B cell (primary cell): ENCODE measurements around the gene CD58. TPM values are rescaled to one million over a fixed set of nuclear protein-coding genes. Genes with fewer than 3 reads are reported as not detected.
A peak's percentile ranks its signal among the peaks of the same experiment; 100 is the strongest.
"Not testable (repeated sequence)": the region's sequence is repeated elsewhere in the genome, so short reads cannot be mapped to it uniquely, and the experiment has no call there.

Experiments
- ATAC-seq: fragments of 200-7000 bp; cut with Tn5 transposase; one replicate; pipeline ENCODE4 v1.10.0; 2021; ENCODE audit warnings: low read depth, mild to moderate bottlenecking, moderate number of reproducible peaks, moderate library complexity
- CTCF ChIA-PET: fragments of 350-600 bp; sonication (Branson Sonifier 250); formaldehyde crosslinking; loops from one replicate; lab custom pipeline; 2021; ENCODE audit warnings: antibody characterized with exemption, inconsistent platforms; lab: Charles Lee
- POLR2A ChIA-PET: fragments of 350-600 bp; sonication (Branson Sonifier 250); formaldehyde crosslinking; loops from one replicate; lab custom pipeline; 2021; ENCODE audit warnings: antibody characterized with exemption; lab: Charles Lee
- DNase-seq: peaks from one replicate; pipeline ENCODE4 v3.0.0; 2013
- H2AFZ ChIP-seq: 2 replicates; pipeline ENCODE4 v1.6.1; 2012; ENCODE audit warnings: mild to moderate bottlenecking, low read depth, low read length; ENCODE audit not compliant: insufficient read depth, poor library complexity, severe bottlenecking
- H3K27ac ChIP-seq, 2 donors: 1 replicate in 1 of 2; 2 replicates in 1 of 2; pipeline ENCODE4 v1.5.1; 2012 to 2013; ENCODE audit warnings: low read length in 2 of 2, mild to moderate bottlenecking in 2 of 2, moderate library complexity in 1 of 2
- H3K27me3 ChIP-seq, 4 experiments: fragments of 200-600 bp in 1 of 4; sonication (generic) in 1 of 4; replicated peaks in 1 of 4; 1 replicate in 2 of 4; 2 replicates in 2 of 4; pipeline versions ENCODE4 v1.6.1 to v1.7.0; 2013 to 2016; ENCODE audit warnings: low read length in 3 of 4, mild to moderate bottlenecking in 2 of 4, mixed read lengths in 1 of 4, moderate library complexity in 1 of 4; ENCODE audit not compliant: insufficient read depth in 4 of 4, control insufficient read depth in 3 of 4; ENCODE audit errors: control extremely low read depth in 1 of 4
- H3K36me3 ChIP-seq, 2 experiments: replicated peaks in 1 of 2; 1 replicate in 1 of 2; 2 replicates in 1 of 2; pipeline versions ENCODE4 v1.6.1 to v1.7.1; 2013; ENCODE audit warnings: low read length in 1 of 2; ENCODE audit not compliant: insufficient read depth in 2 of 2, control insufficient read depth in 1 of 2; ENCODE audit errors: control extremely low read depth in 1 of 2, extremely low read depth in 1 of 2
- H3K4me1 ChIP-seq, 2 donors: fragments of 200-600 bp in 1 of 2; sonication (generic) in 1 of 2; 1 replicate in 1 of 2; 2 replicates in 1 of 2; pipeline versions ENCODE4 v1.5.1 to v1.6.1; 2013 to 2017; ENCODE audit warnings: low read length in 2 of 2; ENCODE audit not compliant: control insufficient read depth in 2 of 2, insufficient read depth in 2 of 2
- H3K4me2 ChIP-seq: replicated peaks from 2 replicates; pipeline ENCODE3; 2012; ENCODE audit warnings: mild to moderate bottlenecking, low read depth, low read length; ENCODE audit not compliant: poor library complexity, severe bottlenecking
- H3K4me3 ChIP-seq, 5 experiments: fragments of 200-600 bp in 1 of 5; sonication (generic) in 1 of 5; 1 replicate in 3 of 5; 2 replicates in 2 of 5; pipeline versions ENCODE4 v1.5.1 to v1.7.0; 2011 to 2016; ENCODE audit warnings: low read length in 4 of 5, mild to moderate bottlenecking in 4 of 5, low read depth in 2 of 5, control low read depth in 1 of 5, moderate library complexity in 1 of 5; ENCODE audit not compliant: insufficient read depth in 1 of 5; ENCODE audit errors: control extremely low read depth in 1 of 5, extremely low read depth in 1 of 5
- H3K79me2 ChIP-seq: fragments of 200-600 bp; sonication (generic); one replicate; pipeline ENCODE4 v1.6.0; 2016; ENCODE audit warnings: low read length; ENCODE audit not compliant: control insufficient read depth, insufficient read depth
- H3K9ac ChIP-seq: fragments of 200-600 bp; sonication (generic); 2 replicates; pipeline ENCODE4 v1.6.1; 2017; ENCODE audit warnings: mild to moderate bottlenecking, low read length, moderate library complexity
- H3K9me3 ChIP-seq, 3 donors: one replicate each; pipeline versions ENCODE4 v1.6.1 to v1.7.1; 2013; ENCODE audit warnings: low read length in 2 of 3; ENCODE audit not compliant: control insufficient read depth in 2 of 3, insufficient read depth in 1 of 3; ENCODE audit errors: control extremely low read depth in 1 of 3
- H4K20me1 ChIP-seq: 2 replicates; pipeline ENCODE4 v1.6.0; 2012; ENCODE audit warnings: mild to moderate bottlenecking, low read length; ENCODE audit not compliant: insufficient read depth, control insufficient read depth, poor library complexity, severe bottlenecking
- H3K27ac Mint-ChIP-seq: one replicate; pipeline ENCODE4 v1.8.0; 2021; ENCODE audit warnings: mixed read lengths
- H3K27me3 Mint-ChIP-seq: one replicate; pipeline ENCODE4 v1.8.0; 2021; ENCODE audit warnings: mixed read lengths
- H3K4me1 Mint-ChIP-seq: one replicate; pipeline ENCODE4 v1.8.0; 2021; ENCODE audit warnings: mixed read lengths
- H3K4me3 Mint-ChIP-seq: one replicate; pipeline ENCODE4 v1.8.0; 2021; ENCODE audit warnings: mixed read lengths
- H3K9me3 Mint-ChIP-seq: one replicate; pipeline ENCODE4 v1.8.0; 2022; ENCODE audit warnings: mixed read lengths; ENCODE audit not compliant: insufficient read depth
- WGBS: methylation state at CpG from one replicate; pipeline ENCODE4 v1.1.5; 2013; ENCODE audit warnings: missing lambda C conversion rate; ENCODE audit not compliant: insufficient coverage; 5-methylcytosine and 5-hydroxymethylcytosine counted together
- intact Hi-C: fragments of 100-400 bp; cut with micrococcal nuclease; formaldehyde crosslinking; loops from one replicate; pipeline ENCODE4 v1.10.0; 2022
- polyA plus RNA-seq: library from polyadenylated mRNA; depleted of rRNA; stranded (reverse); fragments of >200 nt; gene quantifications from 2 replicates; pipeline ENCODE4 v1.2.3, GENCODE V29; 2012
- total RNA-seq, 2 donors: library from RNA; stranded (reverse); fragments of 120-200 nt in 1 of 2; gene quantifications; 1 replicate in 1 of 2; 2 replicates in 1 of 2; pipeline versions ENCODE4 v1.2.3 to v1.2.4, GENCODE V29; 2013 to 2022

CD58 gene
- total and polyA plus RNA-seq, 2 donors (not counting 1 experiment from before 2014, with no cell fraction given): 12.3 to 47.6 TPM

DNA sequence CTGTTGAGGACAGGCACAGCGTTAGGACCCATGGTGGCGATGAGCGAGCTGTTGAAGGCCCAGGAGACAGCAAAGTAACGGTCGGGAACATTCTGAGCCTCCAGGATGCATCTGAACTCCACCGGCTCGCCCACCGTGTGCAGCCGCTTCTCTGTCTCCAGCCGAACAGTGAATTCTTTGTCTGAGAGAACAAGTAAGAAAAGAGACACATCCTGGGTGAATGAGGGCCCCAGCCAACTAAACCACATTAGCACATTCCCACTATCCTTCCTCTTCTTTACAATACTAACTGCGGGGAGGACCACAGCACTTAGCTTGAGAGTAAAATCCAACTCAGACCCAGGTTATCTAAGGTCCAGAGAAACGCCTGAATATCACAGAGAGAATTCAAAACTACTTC lies 37.3 kb upstream of the CD58 start:
- POLR2A ChIA-PET, H3K4me3 ChIP-seq, CTCF ChIA-PET, intact Hi-C loops, ATAC-seq, H3K27me3 Mint-ChIP-seq, H2AFZ ChIP-seq, H3K4me1 Mint-ChIP-seq, H3K9me3 Mint-ChIP-seq, H3K4me3 Mint-ChIP-seq, H3K27ac Mint-ChIP-seq, H4K20me1 ChIP-seq, H3K4me1 ChIP-seq, H3K27ac ChIP-seq, H3K36me3 ChIP-seq, H3K9ac ChIP-seq, H3K27me3 ChIP-seq, DNase-seq, H3K79me2 ChIP-seq, H3K4me2 ChIP-seq, H3K9me3 ChIP-seq: not testable (repeated sequence)
- 88% methylated on average over 7 of the region's 12 CpGs for WGBS

DNA sequence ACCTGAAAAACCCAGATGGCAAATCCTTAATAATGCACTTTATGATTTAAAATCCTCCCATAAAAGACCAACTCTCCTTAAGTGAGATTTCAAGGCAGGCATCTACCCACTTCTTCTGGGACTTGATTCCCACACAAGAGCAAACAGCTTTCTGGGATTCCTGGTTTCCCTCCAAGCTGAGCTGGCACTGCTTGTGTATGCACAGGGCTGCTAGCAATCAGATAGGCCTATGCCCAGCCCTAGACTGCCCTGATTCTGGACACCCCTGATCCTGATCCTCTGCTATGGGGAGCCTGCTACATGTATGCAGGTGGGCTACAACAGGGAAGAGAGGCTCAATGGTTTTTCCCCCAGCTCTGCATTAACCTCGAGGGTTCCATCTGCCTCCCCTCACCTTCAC lies 36.6 kb upstream of the CD58 start:
- H3K27ac ChIP-seq, POLR2A ChIA-PET, H3K27me3 Mint-ChIP-seq, H4K20me1 ChIP-seq, DNase-seq, CTCF ChIA-PET, H3K9me3 Mint-ChIP-seq, H3K79me2 ChIP-seq, H3K4me1 Mint-ChIP-seq, H3K4me3 ChIP-seq, H3K36me3 ChIP-seq, H3K4me2 ChIP-seq, H2AFZ ChIP-seq, ATAC-seq, H3K9me3 ChIP-seq, intact Hi-C loops, H3K4me1 ChIP-seq, H3K27me3 ChIP-seq, H3K27ac Mint-ChIP-seq, H3K4me3 Mint-ChIP-seq, H3K9ac ChIP-seq: not testable (repeated sequence)
- no CpG with 5 or more reads among the region's 1 CpG for WGBS

GRCh38 chr1:116606067-116606466 lies 35.2 kb upstream of the CD58 start:
- H3K79me2 ChIP-seq, CTCF ChIA-PET, H3K27ac ChIP-seq, H3K4me2 ChIP-seq, H3K27ac Mint-ChIP-seq, H3K36me3 ChIP-seq, H3K27me3 ChIP-seq, H3K27me3 Mint-ChIP-seq, H3K9ac ChIP-seq, intact Hi-C loops, H3K9me3 Mint-ChIP-seq, H3K4me3 Mint-ChIP-seq, DNase-seq, POLR2A ChIA-PET, H3K9me3 ChIP-seq, H3K4me1 Mint-ChIP-seq, H4K20me1 ChIP-seq, H3K4me3 ChIP-seq, H3K4me1 ChIP-seq: not testable (repeated sequence)
- ATAC-seq: peak; percentile 24
- peak overlapping the region; percentile 38 for H2AFZ ChIP-seq
- WGBS: no CpG with 5 or more reads among the region's 8 CpGs
